ENCODE data around the gene DIAPH3. TPM values are rescaled to one million over a fixed set of nuclear protein-coding genes. Genes with fewer than 3 reads are reported as not detected.

Gene DIAPH3
- total and polyA plus RNA-seq, 2 donors: 0.80 to 4.5 TPM

GRCh38 chr13:59710416-59710815 lies 453.3 kb downstream of the DIAPH3 start:
- H3K27me3 ChIP-seq (ENCODE audit: control insufficient read depth in 2 of 2, insufficient read depth in 1 of 2, low read length in 1 of 2): no peaks in the 10 kb centered on the region
- DNase-seq (ENCODE audit: low read depth in 6 of 9, low spot score in 9 of 9): no peak
- H3K4me1 ChIP-seq (ENCODE audit: control insufficient read depth in 2 of 2, insufficient read depth in 2 of 2, low read length in 2 of 2): no peaks in the 10 kb centered on the region
- H3K36me3 ChIP-seq (ENCODE audit: control insufficient read depth in 2 of 2, insufficient read depth in 2 of 2, low read length in 1 of 2): no peaks in the 10 kb centered on the region
- no peak overlapping the region for H3K4me3 ChIP-seq (ENCODE audit: low read length in 2 of 2)
- H3K27ac ChIP-seq (ENCODE audit: low read depth in 1 of 2, low read length in 1 of 2): no peak overlapping the region
- WGBS: 97% methylated on average over 1 of the region's 1 CpG
- H3K9me3 ChIP-seq (ENCODE audit: control insufficient read depth in 2 of 2, insufficient read depth in 1 of 2, low read length in 1 of 2): no peaks in the 10 kb centered on the region

DNA sequence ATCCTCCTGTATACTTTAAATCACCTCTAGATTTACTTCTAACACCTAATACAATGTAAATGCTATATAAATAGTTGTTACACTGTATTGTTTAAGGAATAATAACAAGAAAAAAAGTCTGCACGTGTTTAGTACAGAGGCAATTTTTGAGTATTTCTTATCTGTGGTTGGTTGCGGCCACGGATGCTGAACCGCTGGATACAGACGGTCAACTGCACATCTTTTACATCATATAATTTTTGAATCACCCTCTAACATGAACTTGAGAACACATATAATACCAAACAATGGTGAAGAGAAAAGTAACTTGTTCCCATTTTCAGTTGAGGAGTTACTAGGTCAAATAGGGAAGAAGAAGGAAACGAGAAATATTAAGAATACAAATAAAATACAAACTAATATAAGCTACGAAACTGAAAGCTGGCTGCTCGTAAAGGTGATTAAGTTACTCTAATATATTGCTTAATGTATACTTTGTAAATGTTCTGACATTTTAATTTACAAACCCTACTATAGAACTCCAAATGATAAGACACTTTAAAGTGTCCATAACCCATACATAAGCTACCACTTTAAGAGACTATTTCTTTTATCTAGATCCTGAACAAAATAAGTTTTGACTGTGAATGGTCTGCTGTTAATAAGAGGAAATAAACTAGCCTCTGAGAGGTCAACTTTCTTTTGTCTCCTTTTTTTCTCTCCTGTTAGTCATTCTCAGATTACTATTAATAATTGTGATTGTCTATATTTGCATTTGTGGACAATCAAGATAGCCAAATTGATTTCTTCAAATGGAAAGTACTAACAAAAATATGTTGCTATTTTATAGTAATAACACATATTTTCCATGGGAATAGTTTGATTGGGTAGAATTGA lies 457.4 kb downstream of the DIAPH3 start:
- no peak for DNase-seq (ENCODE audit: low read depth in 6 of 9, low spot score in 9 of 9)
- no peaks in the 10 kb centered on the region for H3K36me3 ChIP-seq (ENCODE audit: control insufficient read depth in 2 of 2, insufficient read depth in 2 of 2, low read length in 1 of 2)
- H3K27me3 ChIP-seq (ENCODE audit: control insufficient read depth in 2 of 2, insufficient read depth in 1 of 2, low read length in 1 of 2): no peaks in the 10 kb centered on the region
- no peak overlapping the region for H3K4me3 ChIP-seq (ENCODE audit: low read length in 2 of 2)
- WGBS: 97% methylated on average over 8 of the region's 8 CpGs
- H3K9me3 ChIP-seq (ENCODE audit: control insufficient read depth in 2 of 2, insufficient read depth in 1 of 2, low read length in 1 of 2): no peaks in the 10 kb centered on the region
- H3K4me1 ChIP-seq (ENCODE audit: control insufficient read depth in 2 of 2, insufficient read depth in 2 of 2, low read length in 2 of 2): no peaks in the 10 kb centered on the region
- H3K27ac ChIP-seq (ENCODE audit: low read depth in 1 of 2, low read length in 1 of 2): no peak overlapping the region

- no peaks in the 10 kb centered on the region for H3K36me3 ChIP-seq (ENCODE audit: control insufficient read depth in 2 of 2, insufficient read depth in 2 of 2, low read length in 1 of 2)
- DNase-seq (ENCODE audit: low read depth in 6 of 9, low spot score in 9 of 9): no peak
- no peaks in the 10 kb centered on the region for H3K27me3 ChIP-seq (ENCODE audit: control insufficient read depth in 2 of 2, insufficient read depth in 1 of 2, low read length in 1 of 2)
- no peaks in the 10 kb centered on the region for H3K9me3 ChIP-seq (ENCODE audit: control insufficient read depth in 2 of 2, insufficient read depth in 1 of 2, low read length in 1 of 2)
- H3K27ac ChIP-seq (ENCODE audit: low read depth in 1 of 2, low read length in 1 of 2): no peak overlapping the region
- 98% methylated on average over 3 of the region's 3 CpGs for WGBS
- no peaks in the 10 kb centered on the region for H3K4me1 ChIP-seq (ENCODE audit: control insufficient read depth in 2 of 2, insufficient read depth in 2 of 2, low read length in 2 of 2)
- H3K4me3 ChIP-seq (ENCODE audit: low read length in 2 of 2): no peak overlapping the region
Measured at GRCh38 chr13:59702269-59702668, 461.5 kb downstream of the DIAPH3 start.

GRCh38 chr13:59701261-59701660 lies 462.5 kb downstream of the DIAPH3 start:
- H3K9me3 ChIP-seq (ENCODE audit: control insufficient read depth in 2 of 2, insufficient read depth in 1 of 2, low read length in 1 of 2): no peaks in the 10 kb centered on the region
- no peaks in the 10 kb centered on the region for H3K27me3 ChIP-seq (ENCODE audit: control insufficient read depth in 2 of 2, insufficient read depth in 1 of 2, low read length in 1 of 2)
- DNase-seq (ENCODE audit: low read depth in 6 of 9, low spot score in 9 of 9): no peak
- WGBS: 96% methylated on average over 2 of the region's 2 CpGs
- H3K4me3 ChIP-seq (ENCODE audit: low read length in 2 of 2): no peak overlapping the region
- no peaks in the 10 kb centered on the region for H3K36me3 ChIP-seq (ENCODE audit: control insufficient read depth in 2 of 2, insufficient read depth in 2 of 2, low read length in 1 of 2)
- H3K4me1 ChIP-seq (ENCODE audit: control insufficient read depth in 2 of 2, insufficient read depth in 2 of 2, low read length in 2 of 2): no peaks in the 10 kb centered on the region
- no peak overlapping the region for H3K27ac ChIP-seq (ENCODE audit: low read depth in 1 of 2, low read length in 1 of 2)

- WGBS: 99% methylated on average over 2 of the region's 2 CpGs
- Histone ChIP-seq H3K27me3 (ENCODE audit: control insufficient read depth in 2 of 2, insufficient read depth in 1 of 2, low read length in 1 of 2) (no peaks in the 10 kb centered on the region), H3K27ac (ENCODE audit: low read depth in 1 of 2, low read length in 1 of 2) (no peak overlapping the region), H3K4me3 (ENCODE audit: low read length in 2 of 2) (no peak overlapping the region), H3K36me3 (ENCODE audit: control insufficient read depth in 2 of 2, insufficient read depth in 2 of 2, low read length in 1 of 2) (no peaks in the 10 kb centered on the region), H3K9me3 (ENCODE audit: control insufficient read depth in 2 of 2, insufficient read depth in 1 of 2, low read length in 1 of 2) (no peaks in the 10 kb centered on the region), H3K4me1 (ENCODE audit: control insufficient read depth in 2 of 2, insufficient read depth in 2 of 2, low read length in 2 of 2) (no peaks in the 10 kb centered on the region)
- no peak for DNase-seq (ENCODE audit: low read depth in 6 of 9, low spot score in 9 of 9)
Measured at GRCh38 chr13:59700281-59700680, 463.4 kb downstream of the DIAPH3 start.

- Histone ChIP-seq H3K27ac (ENCODE audit: low read depth in 1 of 2, low read length in 1 of 2) (no peak overlapping the region), H3K36me3 (ENCODE audit: control insufficient read depth in 2 of 2, insufficient read depth in 2 of 2, low read length in 1 of 2) (no peaks in the 10 kb centered on the region), H3K4me1 (ENCODE audit: control insufficient read depth in 2 of 2, insufficient read depth in 2 of 2, low read length in 2 of 2) (no peaks in the 10 kb centered on the region), H3K9me3 (ENCODE audit: control insufficient read depth in 2 of 2, insufficient read depth in 1 of 2, low read length in 1 of 2) (no peaks in the 10 kb centered on the region), H3K27me3 (ENCODE audit: control insufficient read depth in 2 of 2, insufficient read depth in 1 of 2, low read length in 1 of 2) (no peaks in the 10 kb centered on the region), H3K4me3 (ENCODE audit: low read length in 2 of 2) (no peak overlapping the region)
- DNase-seq (ENCODE audit: low read depth in 6 of 9, low spot score in 9 of 9): no peak
- WGBS: 96% methylated on average over 1 of the region's 1 CpG
Measured at GRCh38 chr13:59696271-59696670, 467.5 kb downstream of the DIAPH3 start.

GRCh38 chr13:59691501-59692066 lies 472.1 kb downstream of the DIAPH3 start:
- no peak for DNase-seq (ENCODE audit: low read depth in 6 of 9, low spot score in 9 of 9)
- no peak overlapping the region for H3K4me3 ChIP-seq (ENCODE audit: low read length in 2 of 2)
- no peaks in the 10 kb centered on the region for H3K4me1 ChIP-seq (ENCODE audit: control insufficient read depth in 2 of 2, insufficient read depth in 2 of 2, low read length in 2 of 2)
- no peaks in the 10 kb centered on the region for H3K36me3 ChIP-seq (ENCODE audit: control insufficient read depth in 2 of 2, insufficient read depth in 2 of 2, low read length in 1 of 2)
- 96% methylated on average over 1 of the region's 1 CpG for WGBS
- no peaks in the 10 kb centered on the region for H3K9me3 ChIP-seq (ENCODE audit: control insufficient read depth in 2 of 2, insufficient read depth in 1 of 2, low read length in 1 of 2)
- no peaks in the 10 kb centered on the region for H3K27me3 ChIP-seq (ENCODE audit: control insufficient read depth in 2 of 2, insufficient read depth in 1 of 2, low read length in 1 of 2)
- H3K27ac ChIP-seq (ENCODE audit: low read depth in 1 of 2, low read length in 1 of 2): no peak overlapping the region

DNA sequence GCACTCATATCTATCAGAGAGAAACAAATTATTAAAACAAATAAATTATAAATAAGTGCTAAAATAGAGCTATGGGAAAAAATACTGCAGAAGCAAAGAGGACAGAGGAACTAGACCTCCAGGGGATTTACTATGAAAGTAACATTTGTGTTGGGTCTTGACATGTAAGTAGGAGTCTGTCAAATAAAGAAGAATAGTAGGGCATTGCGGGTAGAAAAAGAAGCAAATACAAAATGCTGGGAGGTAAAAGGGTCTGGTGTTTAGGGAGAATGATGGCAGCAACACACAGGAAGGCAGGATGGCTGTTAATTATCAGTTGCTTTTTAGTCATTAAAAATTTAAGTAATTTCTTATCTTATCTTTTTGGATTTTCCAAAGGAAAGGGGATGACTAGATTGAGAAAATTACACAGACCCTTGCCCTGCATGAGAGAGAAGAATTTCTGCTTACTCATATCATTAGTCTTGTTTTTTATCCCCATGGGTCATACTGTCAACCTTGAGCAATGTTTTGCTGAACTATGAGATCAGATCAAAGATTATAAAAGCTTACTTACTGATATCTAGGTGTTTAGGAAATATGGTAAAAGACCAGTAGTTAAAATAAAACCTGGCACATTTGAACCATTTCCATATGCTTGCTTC lies 472.7 kb downstream of the DIAPH3 start:
- 96% methylated on average over 1 of the region's 1 CpG for WGBS
- Histone ChIP-seq H3K36me3 (ENCODE audit: control insufficient read depth in 2 of 2, insufficient read depth in 2 of 2, low read length in 1 of 2) (no peaks in the 10 kb centered on the region), H3K27ac (ENCODE audit: low read depth in 1 of 2, low read length in 1 of 2) (no peak overlapping the region)

GRCh38 chr13:59689057-59689456 lies 474.7 kb downstream of the DIAPH3 start:
- H3K4me1 ChIP-seq (ENCODE audit: control insufficient read depth in 2 of 2, insufficient read depth in 2 of 2, low read length in 2 of 2): no peaks in the 10 kb centered on the region
- 96% methylated on average over 4 of the region's 4 CpGs for WGBS
- H3K4me3 ChIP-seq (ENCODE audit: low read length in 2 of 2): no peak overlapping the region
- H3K9me3 ChIP-seq (ENCODE audit: control insufficient read depth in 2 of 2, insufficient read depth in 1 of 2, low read length in 1 of 2): no peaks in the 10 kb centered on the region
- DNase-seq (ENCODE audit: low read depth in 6 of 9, low spot score in 9 of 9): no peak
- H3K27me3 ChIP-seq (ENCODE audit: control insufficient read depth in 2 of 2, insufficient read depth in 1 of 2, low read length in 1 of 2): no peaks in the 10 kb centered on the region
- no peak overlapping the region for H3K27ac ChIP-seq (ENCODE audit: low read depth in 1 of 2, low read length in 1 of 2)
- no peaks in the 10 kb centered on the region for H3K36me3 ChIP-seq (ENCODE audit: control insufficient read depth in 2 of 2, insufficient read depth in 2 of 2, low read length in 1 of 2)

More for the DNA sequence above, 472.7 kb downstream of the DIAPH3 start:
- Histone ChIP-seq H3K4me3 (ENCODE audit: low read length in 2 of 2) (no peak overlapping the region), H3K27me3 (ENCODE audit: control insufficient read depth in 2 of 2, insufficient read depth in 1 of 2, low read length in 1 of 2) (no peaks in the 10 kb centered on the region), H3K4me1 (ENCODE audit: control insufficient read depth in 2 of 2, insufficient read depth in 2 of 2, low read length in 2 of 2) (no peaks in the 10 kb centered on the region), H3K9me3 (ENCODE audit: control insufficient read depth in 2 of 2, insufficient read depth in 1 of 2, low read length in 1 of 2) (no peaks in the 10 kb centered on the region)
- no peak for DNase-seq (ENCODE audit: low read depth in 6 of 9, low spot score in 9 of 9)

All from thymus (tissue), 11 donors.